ENCODE data around the gene PCNT.
A peak's percentile ranks its signal among the peaks of the same experiment; 100 is the strongest.

Gene PCNT, protein sequence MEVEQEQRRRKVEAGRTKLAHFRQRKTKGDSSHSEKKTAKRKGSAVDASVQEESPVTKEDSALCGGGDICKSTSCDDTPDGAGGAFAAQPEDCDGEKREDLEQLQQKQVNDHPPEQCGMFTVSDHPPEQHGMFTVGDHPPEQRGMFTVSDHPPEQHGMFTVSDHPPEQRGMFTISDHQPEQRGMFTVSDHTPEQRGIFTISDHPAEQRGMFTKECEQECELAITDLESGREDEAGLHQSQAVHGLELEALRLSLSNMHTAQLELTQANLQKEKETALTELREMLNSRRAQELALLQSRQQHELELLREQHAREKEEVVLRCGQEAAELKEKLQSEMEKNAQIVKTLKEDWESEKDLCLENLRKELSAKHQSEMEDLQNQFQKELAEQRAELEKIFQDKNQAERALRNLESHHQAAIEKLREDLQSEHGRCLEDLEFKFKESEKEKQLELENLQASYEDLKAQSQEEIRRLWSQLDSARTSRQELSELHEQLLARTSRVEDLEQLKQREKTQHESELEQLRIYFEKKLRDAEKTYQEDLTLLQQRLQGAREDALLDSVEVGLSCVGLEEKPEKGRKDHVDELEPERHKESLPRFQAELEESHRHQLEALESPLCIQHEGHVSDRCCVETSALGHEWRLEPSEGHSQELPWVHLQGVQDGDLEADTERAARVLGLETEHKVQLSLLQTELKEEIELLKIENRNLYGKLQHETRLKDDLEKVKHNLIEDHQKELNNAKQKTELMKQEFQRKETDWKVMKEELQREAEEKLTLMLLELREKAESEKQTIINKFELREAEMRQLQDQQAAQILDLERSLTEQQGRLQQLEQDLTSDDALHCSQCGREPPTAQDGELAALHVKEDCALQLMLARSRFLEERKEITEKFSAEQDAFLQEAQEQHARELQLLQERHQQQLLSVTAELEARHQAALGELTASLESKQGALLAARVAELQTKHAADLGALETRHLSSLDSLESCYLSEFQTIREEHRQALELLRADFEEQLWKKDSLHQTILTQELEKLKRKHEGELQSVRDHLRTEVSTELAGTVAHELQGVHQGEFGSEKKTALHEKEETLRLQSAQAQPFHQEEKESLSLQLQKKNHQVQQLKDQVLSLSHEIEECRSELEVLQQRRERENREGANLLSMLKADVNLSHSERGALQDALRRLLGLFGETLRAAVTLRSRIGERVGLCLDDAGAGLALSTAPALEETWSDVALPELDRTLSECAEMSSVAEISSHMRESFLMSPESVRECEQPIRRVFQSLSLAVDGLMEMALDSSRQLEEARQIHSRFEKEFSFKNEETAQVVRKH (N-terminal part only)

DNA sequence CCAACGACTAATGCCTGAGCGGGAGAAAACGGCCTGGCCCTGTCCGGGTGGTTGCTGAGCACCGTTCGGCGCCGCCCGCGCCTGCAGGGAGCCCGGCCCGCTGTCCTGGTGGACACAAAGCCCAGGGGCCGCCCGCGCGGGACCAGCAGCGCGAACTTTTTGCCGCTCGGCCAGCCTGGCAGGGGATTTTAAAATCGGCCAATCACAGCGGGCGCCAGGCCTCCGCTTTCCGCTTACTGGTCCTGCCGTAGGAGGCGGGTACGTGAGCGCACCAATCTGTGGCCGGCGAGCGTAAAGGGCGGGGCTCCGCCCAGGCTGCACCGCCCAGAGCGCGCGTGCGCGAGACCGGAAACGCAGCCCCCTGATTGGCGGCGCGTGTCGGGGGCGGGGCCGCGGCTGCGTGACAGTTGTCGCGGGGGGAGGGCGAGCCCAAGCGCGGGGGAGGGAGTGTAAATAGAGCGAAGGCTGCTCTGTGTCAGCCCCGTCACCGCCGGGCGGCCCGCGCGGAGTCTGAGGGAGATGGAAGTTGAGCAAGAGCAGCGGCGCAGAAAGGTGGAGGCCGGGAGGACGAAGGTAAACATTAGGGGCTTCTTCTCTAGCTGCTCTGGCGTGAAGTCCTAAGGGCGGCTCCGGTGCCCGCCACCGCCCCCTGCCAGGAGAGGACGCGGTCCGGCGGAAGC lies at the start of gene PCNT, which contains the start of gene C21orf58:
Gene PCNT (plus strand): TSS at position 447 of the 680 bp plus-strand sequence. CDS start 73 bp downstream, at position 520.
Gene C21orf58 (minus strand): TSS at position 161 of the 680 bp plus-strand sequence. CDS start 1,132 bp downstream, outside the sequence.
- DNase-seq = peak; percentile 96

DNA sequence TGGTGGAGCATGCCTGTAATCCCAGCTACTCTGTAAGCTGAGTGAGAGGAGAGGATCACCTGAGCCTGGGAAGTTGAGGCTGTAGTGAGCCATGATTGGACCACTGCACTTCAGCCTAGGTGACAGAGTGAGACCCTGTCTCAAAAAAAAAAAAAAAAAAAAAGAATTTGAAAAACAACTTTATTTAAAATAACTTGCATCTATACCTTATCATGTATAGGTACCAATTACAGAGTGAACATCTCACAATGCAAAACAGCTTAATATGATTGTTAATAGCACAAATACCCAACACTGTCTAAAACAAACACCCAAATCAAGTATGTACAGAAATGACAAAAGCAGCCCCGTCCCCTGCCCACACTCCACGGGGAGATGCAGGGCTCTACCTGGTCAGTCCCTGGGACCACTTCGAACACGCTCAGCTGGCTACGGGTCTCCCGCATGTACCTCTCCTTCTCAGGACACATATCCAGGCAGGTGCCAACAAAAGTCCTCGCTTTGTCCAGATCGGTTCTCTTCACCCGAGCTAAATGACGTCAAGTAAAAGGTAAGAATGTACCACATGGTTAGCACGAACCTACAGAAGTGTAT lies 49.1 kb upstream of the PCNT start:
- no peak for DNase-seq

DNA sequence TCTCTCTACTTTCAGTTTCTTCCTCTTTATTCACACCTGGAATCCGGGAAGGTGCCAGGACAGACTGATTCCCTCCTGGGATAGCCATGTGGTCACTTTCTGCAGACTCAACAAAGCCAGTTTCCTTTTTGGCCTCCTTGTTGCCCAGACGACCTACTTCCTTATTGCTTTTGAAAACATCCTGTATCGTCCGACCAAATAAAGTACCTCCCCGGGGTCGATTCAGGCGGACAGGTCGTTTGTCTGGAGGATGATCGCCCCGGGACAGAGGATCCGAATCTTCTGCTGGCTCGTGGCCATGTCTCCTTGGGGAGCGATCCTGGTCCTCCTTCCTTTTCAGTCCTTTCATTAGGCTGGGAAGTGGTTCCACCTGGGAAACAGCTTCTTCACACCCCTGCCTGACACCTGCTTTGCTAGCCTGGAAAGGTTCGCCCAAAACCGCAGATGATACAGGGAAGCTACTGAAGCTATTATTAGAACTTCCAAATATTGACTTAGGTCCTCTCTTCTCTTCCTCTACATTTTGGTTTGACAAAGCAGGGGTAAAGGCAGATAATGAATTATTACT lies 39.8 kb upstream of the PCNT start:
- DNase-seq = peak; percentile 74

DNA sequence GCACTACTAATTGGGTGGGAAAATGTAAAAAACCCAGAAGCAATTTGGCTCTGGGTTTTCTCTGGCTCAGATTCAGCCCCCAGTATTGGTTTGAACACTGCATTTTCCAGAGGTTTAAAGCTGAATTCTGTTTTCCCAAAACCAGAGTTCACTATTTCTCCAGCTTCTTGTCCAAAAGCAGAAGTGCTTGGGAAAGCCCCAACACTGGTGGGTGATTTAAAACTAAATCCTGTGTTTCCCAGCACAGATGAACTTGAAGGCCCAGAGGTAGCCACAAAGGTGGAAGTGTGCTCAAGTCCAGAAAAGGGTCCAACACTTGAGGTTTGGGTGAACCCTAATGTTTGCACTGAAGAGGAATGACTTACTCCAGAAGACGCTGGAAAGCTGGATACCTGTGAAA lies 39.2 kb upstream of the PCNT start:
- DNase-seq = no peak

DNA sequence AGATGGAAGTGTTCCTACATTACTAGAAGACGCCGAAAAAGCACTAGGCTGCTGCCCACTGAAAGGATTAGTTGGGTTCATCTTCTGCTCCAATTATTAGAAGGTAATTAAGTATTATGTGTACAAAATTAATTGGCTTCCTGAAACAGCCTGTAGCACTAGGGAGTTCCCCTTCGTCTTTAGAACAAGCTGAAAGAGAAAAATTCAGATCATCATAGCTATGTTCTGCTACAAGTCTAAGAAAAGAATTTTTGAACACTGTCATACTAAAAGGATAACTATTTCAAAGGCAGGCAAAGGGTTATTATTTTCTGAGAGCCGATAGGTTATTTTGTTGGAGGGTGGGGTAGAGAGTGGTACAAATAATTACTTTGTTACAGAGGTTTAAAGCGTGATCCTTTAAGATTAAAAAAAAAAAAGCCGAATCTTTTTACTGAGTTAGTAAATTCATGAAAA lies 38.7 kb upstream of the PCNT start, which contains the start of gene MCM3AP:
Gene MCM3AP (minus strand): TSS at position 406 of the 456 bp plus-strand sequence. CDS start 325 bp downstream, at position 81.
- DNase-seq = no peak

DNA sequence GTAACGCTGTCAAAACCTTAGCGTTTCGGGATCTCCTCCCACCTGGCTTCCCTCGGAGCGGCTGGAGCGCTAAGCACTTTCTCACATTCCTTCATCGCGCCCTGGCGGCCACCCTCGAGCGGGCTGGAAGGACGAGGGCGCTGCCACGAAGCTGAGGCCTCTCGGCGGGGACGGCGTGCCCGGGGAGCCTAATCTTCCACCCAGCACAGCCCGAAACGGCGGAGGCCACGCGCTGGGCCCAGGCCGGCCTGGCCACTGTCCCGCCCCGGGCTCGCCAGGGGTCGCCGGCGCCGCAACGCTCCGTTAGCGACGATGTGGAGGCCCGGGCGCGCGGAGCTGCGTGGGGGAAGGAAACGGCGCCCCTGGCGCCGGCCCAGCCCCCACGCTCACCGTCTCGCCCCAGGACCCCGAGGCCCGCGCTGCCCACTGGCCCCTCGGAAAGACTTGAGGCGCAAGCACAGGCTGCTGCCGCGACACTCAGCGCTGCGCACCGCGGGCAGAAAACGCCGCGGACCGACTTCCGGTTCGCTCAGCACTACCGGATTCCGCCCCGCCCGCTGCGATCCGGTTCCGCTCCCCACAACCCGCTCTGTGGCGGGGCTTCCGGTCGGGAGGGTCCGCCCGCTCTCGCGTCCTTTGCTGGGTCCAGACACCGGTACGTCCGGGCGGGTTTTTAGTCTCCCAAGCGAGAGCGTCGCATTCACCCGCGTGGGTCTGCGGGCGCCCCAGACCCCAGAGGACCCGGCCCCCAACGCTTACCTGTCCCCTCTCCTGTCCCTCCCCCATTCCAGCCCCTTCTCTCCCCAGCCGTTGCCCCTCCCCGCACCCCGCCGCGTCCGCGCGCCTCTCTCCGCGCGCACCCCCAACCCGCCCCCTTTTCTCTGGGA lies 38.0 kb upstream of the PCNT start, which contains the start of gene YBEY:
Gene YBEY (plus strand): TSS at position 582 of the 887 bp plus-strand sequence. CDS start 572 bp downstream, outside the sequence.
- DNase-seq = peak; percentile 81

DNA sequence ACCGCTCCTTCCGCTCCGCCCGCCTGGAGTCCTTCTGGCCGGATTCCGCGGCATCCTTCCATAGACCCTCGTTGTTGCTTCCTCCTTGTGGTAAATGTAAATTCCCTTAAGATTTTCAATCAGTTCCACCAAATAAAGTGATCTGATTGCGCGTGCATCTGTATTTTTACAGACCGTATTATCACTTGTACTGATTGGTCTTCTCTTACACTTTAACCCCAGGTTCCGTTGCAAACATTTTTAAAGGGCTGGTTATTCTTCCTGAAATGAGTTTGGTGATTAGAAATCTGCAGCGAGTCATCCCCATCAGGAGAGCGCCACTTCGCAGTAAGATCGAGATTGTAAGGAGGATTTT lies 37.3 kb upstream of the PCNT start:
- DNase-seq = no peak

DNA sequence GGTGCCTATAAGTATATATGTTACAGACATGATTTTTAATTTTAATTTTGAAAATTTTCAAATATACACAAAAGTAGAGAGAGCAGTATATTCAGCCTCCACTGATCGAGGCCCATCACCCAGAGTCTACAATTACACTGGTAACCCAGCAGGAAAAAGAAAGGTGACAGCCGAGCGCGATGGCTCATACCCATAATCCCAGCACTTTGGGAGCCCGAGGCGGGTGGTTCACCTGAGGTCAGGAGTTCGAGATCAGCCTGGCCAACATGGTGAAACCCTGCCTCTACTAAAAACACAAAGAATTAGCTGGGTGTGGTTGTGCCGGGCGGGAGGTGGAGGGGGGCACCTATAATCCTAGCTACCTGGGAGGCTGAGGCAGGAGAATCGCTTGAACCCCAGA lies 36.4 kb upstream of the PCNT start:
- no peak for DNase-seq

DNA sequence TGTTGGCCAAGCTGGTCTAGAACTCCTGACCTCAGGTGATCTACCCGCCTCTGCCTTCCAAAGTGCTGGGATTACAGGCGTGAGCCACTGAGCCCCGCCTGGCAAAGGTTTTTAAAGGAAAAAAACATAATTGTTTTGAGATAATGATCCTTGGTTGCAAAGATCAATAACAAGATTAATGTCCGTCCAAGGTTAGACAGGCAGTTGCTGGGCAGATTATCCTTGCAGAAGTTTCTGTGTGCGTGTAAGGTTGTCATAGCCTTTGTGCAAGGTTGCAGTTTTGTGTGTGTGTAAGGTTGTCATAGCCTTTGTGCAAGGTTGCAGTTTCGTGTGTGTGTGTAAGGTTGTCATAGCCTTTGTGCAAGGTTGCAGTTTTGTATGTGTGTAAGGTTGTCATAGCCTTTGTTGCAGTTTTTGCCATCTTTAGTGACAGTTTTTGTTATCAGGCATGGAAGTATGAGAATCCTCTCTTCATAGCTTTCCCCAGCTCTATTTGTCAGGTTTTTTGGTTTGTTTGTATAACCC lies 34.2 kb upstream of the PCNT start:
- DNase-seq = no peak

DNA sequence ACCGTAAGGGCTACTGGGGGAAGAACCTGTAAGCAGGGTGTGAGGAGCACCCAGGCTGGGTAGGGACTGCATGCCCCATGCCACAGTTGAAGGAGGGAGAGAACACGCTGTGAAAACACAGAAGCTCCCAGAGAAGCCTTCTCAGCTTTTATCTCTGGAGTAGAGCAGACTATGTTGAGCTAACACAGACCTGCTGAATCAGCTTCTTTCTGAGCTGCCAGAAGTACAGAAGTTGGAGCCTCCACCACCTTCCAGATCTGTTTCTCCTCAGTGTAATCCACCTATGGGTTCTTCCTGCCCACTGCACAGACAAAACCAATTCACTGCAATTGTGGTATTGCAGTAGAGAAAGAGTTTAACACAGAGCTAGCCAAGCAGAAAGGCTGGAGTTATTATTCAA lies 32.4 kb upstream of the PCNT start:
- DNase-seq = no peak

DNA sequence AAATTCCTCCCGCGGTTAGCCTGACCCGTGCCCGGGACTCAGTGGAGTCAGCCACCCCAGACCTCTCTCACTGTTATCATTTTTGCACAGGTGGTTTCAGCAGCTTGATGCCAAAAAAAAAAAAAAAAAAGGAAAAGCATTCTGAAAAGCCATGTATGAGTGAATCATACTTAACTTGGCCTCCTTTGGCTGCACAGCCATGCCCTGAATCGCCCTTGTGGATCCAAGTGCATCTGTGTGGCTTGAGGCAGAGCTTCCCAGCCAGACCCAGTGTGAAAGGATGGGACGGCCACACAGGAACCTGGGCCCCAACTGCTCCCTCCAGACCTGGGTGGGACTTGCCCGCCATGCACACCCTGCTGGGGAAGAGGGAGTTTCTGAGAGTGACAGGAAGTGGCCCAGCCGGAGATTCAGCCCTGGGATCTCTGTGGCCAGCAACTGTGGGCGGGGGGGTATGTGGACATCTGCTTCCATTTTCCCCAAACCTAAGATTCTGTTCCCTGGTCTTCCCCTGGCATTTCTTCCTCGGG lies 29.2 kb upstream of the PCNT start:
- DNase-seq = no peak

DNA sequence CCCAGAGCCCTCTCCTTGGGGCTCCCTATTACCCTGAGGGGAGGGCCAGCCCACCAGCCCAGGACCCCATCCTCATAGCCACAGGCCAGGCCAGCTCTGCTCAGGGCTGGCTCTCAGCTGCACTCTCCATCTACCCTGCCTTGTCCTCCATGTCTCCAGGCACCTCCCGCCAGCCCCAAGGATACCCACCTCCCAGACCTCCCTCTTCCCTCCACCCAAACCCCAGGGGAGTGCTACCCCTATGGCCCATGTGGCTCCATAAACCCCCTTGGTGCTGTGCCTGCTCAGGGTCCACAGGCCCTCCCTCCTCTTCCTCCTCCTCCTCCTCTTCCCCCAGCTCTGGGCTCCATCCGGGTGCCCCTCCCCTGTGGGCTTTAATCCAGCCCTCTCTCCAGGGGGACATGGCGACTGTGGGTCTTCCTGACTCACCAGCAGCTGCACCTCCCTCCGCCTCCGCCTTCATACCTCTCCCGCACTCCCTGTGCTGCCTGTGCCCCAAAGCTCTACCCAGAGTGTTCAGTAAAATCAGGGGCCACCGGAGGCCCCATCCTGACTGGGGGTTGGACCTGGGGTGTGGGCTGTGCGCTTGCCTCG lies 28.7 kb upstream of the PCNT start:
- DNase-seq = no peak

DNA sequence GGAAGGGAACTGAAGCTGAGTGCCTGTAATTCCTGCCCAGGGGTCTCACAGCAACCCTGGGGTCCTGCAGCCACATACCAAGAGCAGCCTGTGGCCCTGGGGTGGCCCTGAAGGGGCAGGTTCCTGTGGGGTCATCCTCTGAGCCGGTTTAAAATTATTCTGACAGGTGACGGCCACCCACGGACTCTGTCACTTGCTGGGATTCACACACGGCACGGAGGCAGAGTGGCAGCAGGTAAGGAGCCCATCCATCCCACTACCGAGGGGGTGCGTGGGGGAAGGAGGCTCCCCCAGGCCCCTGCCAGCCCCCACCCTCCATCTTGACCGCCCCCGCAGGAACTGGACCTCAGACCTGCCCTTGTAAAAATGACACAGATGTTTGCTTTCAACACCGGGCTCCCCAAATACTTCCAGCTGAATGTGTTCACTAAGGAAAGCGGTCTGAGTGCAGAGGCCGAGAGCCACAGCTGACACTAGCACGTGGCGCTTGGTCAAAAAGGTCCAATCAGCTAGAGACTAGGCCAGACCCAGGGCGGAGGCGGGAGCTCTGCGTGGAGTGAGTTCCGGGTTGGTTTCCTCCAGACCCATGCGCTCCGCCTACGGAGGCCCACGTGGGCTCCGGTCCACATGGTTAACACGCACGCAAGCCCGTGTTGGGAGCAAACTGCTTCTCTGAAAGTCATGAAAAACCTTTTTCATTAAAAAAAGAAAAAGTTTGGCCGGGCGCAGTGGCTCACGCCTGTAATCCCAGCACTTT lies 27.8 kb upstream of the PCNT start:
- DNase-seq = peak; percentile 87

DNA sequence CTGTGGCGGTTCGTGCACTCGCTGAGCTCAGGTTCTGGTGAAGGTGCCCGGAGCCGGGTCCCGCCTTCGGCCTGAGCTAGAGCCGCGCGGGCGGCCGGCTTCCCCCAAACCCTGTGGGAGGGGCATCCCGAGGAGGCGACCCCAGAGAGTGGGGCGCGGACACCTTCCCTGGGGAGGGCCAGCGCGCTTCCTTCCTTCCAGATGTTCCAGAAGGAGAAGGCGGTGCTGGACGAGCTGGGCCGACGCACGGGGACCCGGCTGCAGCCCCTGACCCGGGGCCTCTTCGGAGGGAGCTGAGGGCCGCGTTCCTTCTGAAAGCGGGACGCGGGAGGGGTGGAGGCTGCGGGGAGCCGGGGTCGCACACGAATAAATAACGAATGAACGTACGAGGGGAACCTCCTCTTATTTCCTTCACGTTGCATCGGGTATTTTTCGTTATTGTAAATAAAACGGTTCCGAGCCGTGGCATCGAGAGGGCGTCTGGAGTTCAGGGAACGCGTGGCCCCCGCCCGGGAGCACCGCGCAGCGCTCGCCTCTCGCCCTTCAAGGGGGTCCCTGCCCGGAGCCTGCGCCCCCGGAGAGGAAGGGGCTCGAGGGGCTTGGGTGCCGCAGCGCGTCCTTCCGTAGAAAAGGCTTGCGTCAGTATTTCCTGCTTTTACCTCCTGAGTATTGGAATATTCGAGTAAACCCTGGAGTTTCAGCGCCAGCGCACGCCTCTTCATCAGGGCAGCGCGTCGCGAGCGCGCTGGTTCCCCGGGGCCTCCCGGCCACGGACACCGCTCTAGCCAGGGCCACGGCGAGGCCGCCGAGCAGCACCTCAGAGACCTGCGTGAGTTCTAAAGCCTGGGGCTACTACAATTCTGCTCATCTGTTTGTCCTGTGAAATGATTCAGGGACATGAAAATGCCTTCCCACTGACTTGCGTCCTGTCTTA lies 26.4 kb upstream of the PCNT start:
- DNase-seq = no peak

DNA sequence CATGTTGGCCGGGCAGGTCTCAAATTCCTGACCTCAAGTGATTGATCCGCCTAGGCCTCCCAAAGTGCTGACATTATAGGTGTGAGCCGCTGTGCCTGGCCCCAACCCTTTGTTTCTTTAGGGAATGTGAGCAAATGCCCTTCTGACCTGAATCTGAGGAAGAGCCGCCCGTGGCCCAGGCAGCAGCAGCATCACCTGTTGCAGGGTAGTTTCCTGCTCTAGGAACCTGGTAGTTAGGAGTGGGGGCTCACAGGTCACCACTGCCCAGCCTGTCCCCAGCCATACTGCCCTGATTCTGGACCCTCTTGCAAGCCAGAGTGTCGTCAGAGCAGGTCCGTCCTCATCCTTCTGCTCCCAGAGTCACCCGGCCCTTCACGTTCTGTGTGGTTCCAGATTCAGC lies 24.8 kb upstream of the PCNT start:
- DNase-seq = no peak

DNA sequence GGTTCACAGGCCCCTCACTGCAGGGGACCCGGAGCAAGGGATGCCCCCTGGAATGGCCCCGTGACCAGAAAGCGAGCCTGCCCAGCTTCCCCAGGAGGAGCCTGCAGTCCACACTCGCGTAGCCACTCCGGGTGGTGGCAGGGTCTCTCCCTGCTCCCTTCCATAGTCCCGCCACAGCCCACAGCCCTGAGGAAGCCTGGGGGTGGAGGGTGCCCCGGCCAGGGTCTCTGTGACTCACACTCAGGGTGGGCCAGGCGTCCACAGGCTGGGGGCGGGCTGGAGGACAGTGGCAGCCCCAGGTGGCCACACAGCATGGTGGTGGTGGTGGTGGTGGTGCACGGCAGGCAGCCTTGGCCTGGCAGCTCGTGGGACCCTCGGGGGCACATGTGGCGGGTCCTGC lies 22.2 kb upstream of the PCNT start:
- DNase-seq = no peak

DNA sequence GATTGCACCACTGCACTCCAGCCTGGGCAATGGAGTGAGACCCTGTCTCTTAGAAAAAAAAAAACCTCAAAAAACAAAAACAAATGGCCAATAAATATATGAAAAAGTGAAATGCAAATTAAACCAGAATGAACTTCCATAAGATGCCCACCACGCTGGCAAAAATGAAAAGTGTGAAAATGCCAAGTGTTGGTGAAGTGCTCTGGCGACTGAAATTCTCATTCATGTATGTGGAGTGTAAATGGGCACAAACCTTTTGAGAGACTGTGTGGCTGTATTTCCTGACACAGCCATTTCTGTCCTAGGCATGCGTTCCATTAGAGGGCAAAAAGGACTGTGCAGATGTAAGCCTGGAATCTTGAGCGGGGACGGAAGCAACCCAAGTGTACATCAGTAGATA lies 19.5 kb upstream of the PCNT start:
- no peak for DNase-seq
